ENCODE data around the gene PSMD12. TPM values are rescaled to one million over a fixed set of nuclear protein-coding genes. Genes with fewer than 3 reads are reported as not detected.
A peak's percentile ranks its signal among the peaks of the same experiment; 100 is the strongest.

PSMD12 gene
- polyA plus RNA-seq, 1 of the 3 experiments (the other 2 are of a cell fraction): 31.4 TPM

GRCh38 chr17:67375054-67375427 lies 8.7 kb upstream of the PSMD12 start:
- TF ChIP-seq SIN3A (IDR thresholded peaks at IDR 0.05; ENCODE audit: borderline replicate concordance, low read depth, low read length): no peak
- no peak for TF ChIP-seq RXRA (IDR thresholded peaks at IDR 0.05; ENCODE audit: borderline replicate concordance, low read depth)
- TF ChIP-seq RAD21 (IDR thresholded peaks at IDR 0.05; ENCODE audit: low read length): no peak
- no peak for TF ChIP-seq FOXJ3 (CRISPR knock-in tag; IDR thresholded peaks at IDR 0.05)
- Histone ChIP-seq H3K4me1 (ENCODE audit: control insufficient read depth in 1 of 2, insufficient read depth in 2 of 2, low read depth in 1 of 2, low read length in 1 of 2) (peaks cover 16 to 21% of the 10 kb centered on the region in 2 experiments; a peak in 3 of 4 replicates), H3K9me2 (no peaks in the 10 kb centered on the region), H3K9me3 (no peaks in the 10 kb centered on the region), H4K20me1 (ENCODE audit: insufficient read depth) (no peaks in the 10 kb centered on the region), H3K4me2 (peak overlapping the region; percentile 97; the same call in 1 of the 2 replicates), H3K27ac (ENCODE audit: low read depth in 2 of 2, low read length in 1 of 2) (peak overlapping the region; percentile 53 to 97; a peak in 3 of 4 replicates), H3K27me3 (ENCODE audit: insufficient read depth) (no peaks in the 10 kb centered on the region), H3F3A (replicated peaks; ENCODE audit: insufficient read depth) (peaks cover 24% of the 10 kb centered on the region), H3K36me3 (replicated peaks in 1 of 2; ENCODE audit: control insufficient read depth in 1 of 2, insufficient read depth in 2 of 2, low read length in 1 of 2) (no peaks in the 10 kb centered on the region), H3K9ac (no peak overlapping the region), H3K4me3 (ENCODE audit: low read depth in 2 of 2, low read length in 1 of 2) (no peak overlapping the region), H2AFZ (ENCODE audit: low read depth) (peak overlapping the region; percentile 68; the same call in 1 of the 2 replicates), H3K79me2 (ENCODE audit: insufficient read depth) (peaks cover 18% of the 10 kb centered on the region)
- WGBS (ENCODE audit: low lambda C conversion rate): 82% methylated on average over 5 of the region's 5 CpGs
- no peak for DNase-seq
- ChIA-PET CTCF (interaction anchor here (0.6 to 10.1 kb wide), 48 partner anchors 12 to 485 kb away, joined by 3 to 284 read pairs (median 6); partner anchors contain the start of genes BPTF, NOL11 and PSMD12), POLR2A (interaction anchor here (1.1 to 1.3 kb wide), 2 partner anchors 230 to 248 kb away, joined by 3 read pairs; no protein-coding TSS in a partner anchor)

GRCh38 chr17:67374329-67375053 lies 8.1 kb upstream of the PSMD12 start:
- peaks cover 13% of the 10 kb centered on the region for H3K79me2 ChIP-seq (ENCODE audit: insufficient read depth)
- ChIA-PET POLR2A (interaction anchor here (1.3 kb wide), 1 partner anchor 231 kb away, joined by 3 read pairs; no protein-coding TSS in a partner anchor), CTCF (interaction anchor here (0.6 to 10.1 kb wide), 57 partner anchors 11 to 568 kb away, joined by 3 to 284 read pairs (median 5); partner anchors contain the start of genes BPTF, NOL11 and PSMD12)
- H3K4me1 ChIP-seq (ENCODE audit: control insufficient read depth in 1 of 2, insufficient read depth in 2 of 2, low read depth in 1 of 2, low read length in 1 of 2): peaks cover 16 to 21% of the 10 kb centered on the region in 2 experiments; a peak in 3 of 4 replicates
- H3K36me3 ChIP-seq (replicated peaks in 1 of 2; ENCODE audit: control insufficient read depth in 1 of 2, insufficient read depth in 2 of 2, low read length in 1 of 2): no peaks in the 10 kb centered on the region
- peak overlapping the region in 1 of 2 experiments; percentile 22; a peak in 1 of 4 replicates for H3K4me3 ChIP-seq (ENCODE audit: low read depth in 2 of 2, low read length in 1 of 2)
- WGBS (ENCODE audit: low lambda C conversion rate): 17% methylated on average over 12 of the region's 12 CpGs
- H3K9ac ChIP-seq: no peak overlapping the region
- no peaks in the 10 kb centered on the region for H3K9me3 ChIP-seq
- H3K27ac ChIP-seq (ENCODE audit: low read depth in 2 of 2, low read length in 1 of 2): peak overlapping the region; percentile 29 to 53; a peak in 3 of 4 replicates
- no peaks in the 10 kb centered on the region for H3K9me2 ChIP-seq
- H4K20me1 ChIP-seq (ENCODE audit: insufficient read depth): no peaks in the 10 kb centered on the region
- H3K27me3 ChIP-seq (ENCODE audit: insufficient read depth): no peaks in the 10 kb centered on the region
- peak overlapping the region; percentile 68 for H2AFZ ChIP-seq (ENCODE audit: low read depth)
- DNase-seq: peak; percentile 89
- no peak overlapping the region for H3K4me2 ChIP-seq
- peaks cover 29% of the 10 kb centered on the region for H3F3A ChIP-seq (replicated peaks; ENCODE audit: insufficient read depth)
- TF ChIP-seq RFX5 (IDR thresholded peaks at IDR 0.05; ENCODE audit: low read length) (peak; percentile 55; the same call in 1 of the 2 replicates), FOXJ3 (CRISPR knock-in tag; IDR thresholded peaks at IDR 0.05) (no peak), MXI1 (IDR thresholded peaks at IDR 0.05; ENCODE audit: low read depth, low read length) (no peak; the same call in 1 of the 2 replicates), RXRA (IDR thresholded peaks at IDR 0.05; ENCODE audit: borderline replicate concordance, low read depth) (no peak; the same call in 1 of the 2 replicates), ELF1 (IDR thresholded peaks at IDR 0.05) (no peak), USF1 (IDR thresholded peaks at IDR 0.05; ENCODE audit: borderline replicate concordance, low read depth) (no peak), CTCF (IDR thresholded peaks at IDR 0.05) (peak; percentile 99), FOXM1 (IDR thresholded peaks at IDR 0.05; ENCODE audit: low read depth) (no peak), EZH2phosphoT487 (IDR thresholded peaks at IDR 0.05; ENCODE audit: borderline replicate concordance, low read depth) (no peak), PBX3 (IDR thresholded peaks at IDR 0.05) (no peak), ZBTB33 (IDR thresholded peaks at IDR 0.05; ENCODE audit: borderline replicate concordance, low read depth) (no peak), TEAD4 (IDR thresholded peaks at IDR 0.05; ENCODE audit: borderline replicate concordance, insufficient read depth) (no peak), YY1 (IDR thresholded peaks at IDR 0.05; ENCODE audit: low read depth) (no peak), GATA2 (CRISPR knock-in tag; IDR thresholded peaks at IDR 0.05) (no peak), RAD21 (IDR thresholded peaks at IDR 0.05; ENCODE audit: low read length) (peak; percentile 96), TCF12 (IDR thresholded peaks at IDR 0.05) (no peak; the same call in 1 of the 2 replicates), SIN3A (IDR thresholded peaks at IDR 0.05; ENCODE audit: borderline replicate concordance, low read depth, low read length) (peak; percentile 75; the same call in 1 of the 2 replicates), CHD2 (IDR thresholded peaks at IDR 0.05; ENCODE audit: low read length, partially characterized antibody) (peak; percentile 56), SMC3 (IDR thresholded peaks at IDR 0.05; ENCODE audit: low read depth, low read length) (peak; percentile 90)

All from SK-N-SH (cell line).